CD14-positive monocyte (primary cell): ENCODE measurements around the gene TNKS1BP1. TPM values are rescaled to one million over a fixed set of nuclear protein-coding genes. Genes with fewer than 3 reads are reported as not detected.

ENCODE experiments used
- DNase-seq, 3 donors: peaks; one replicate each; pipeline ENCODE4 v3.0.0-alpha.2; 2011 to 2022
- H2AFZ ChIP-seq: 2 replicates; pipeline ENCODE4 v1.6.0; 2012; ENCODE audit warnings: mild to moderate bottlenecking, low read depth, low read length, inconsistent platforms; ENCODE audit not compliant: insufficient read depth, poor library complexity, severe bottlenecking
- H3K27ac ChIP-seq, 2 donors: 1 replicate in 1 of 2; 2 replicates in 1 of 2; pipeline ENCODE4 v1.5.1; 2012 to 2013; ENCODE audit warnings: low read length in 2 of 2, control low read depth in 1 of 2, inconsistent platforms in 1 of 2, low read depth in 1 of 2, mild to moderate bottlenecking in 1 of 2
- H3K27me3 ChIP-seq, 2 donors: one replicate each; pipeline versions ENCODE4 v1.6.0 to v1.6.1; 2011 to 2013; ENCODE audit warnings: low read length in 2 of 2; ENCODE audit not compliant: control insufficient read depth in 2 of 2, insufficient read depth in 2 of 2
- H3K36me3 ChIP-seq, 2 donors: replicated peaks in 1 of 2; 1 replicate in 1 of 2; 2 replicates in 1 of 2; pipeline versions ENCODE4 v1.5.1 to v1.6.1; 2012 to 2013; ENCODE audit warnings: low read length in 2 of 2, control low read depth in 1 of 2, inconsistent platforms in 1 of 2, mild to moderate bottlenecking in 1 of 2; ENCODE audit not compliant: insufficient read depth in 2 of 2, control insufficient read depth in 1 of 2
- H3K4me1 ChIP-seq, 2 donors: 1 replicate in 1 of 2; 2 replicates in 1 of 2; pipeline versions ENCODE4 v1.5.1 to v1.6.1; 2012 to 2013; ENCODE audit warnings: low read length in 2 of 2, control low read depth in 1 of 2, inconsistent platforms in 1 of 2, mild to moderate bottlenecking in 1 of 2, moderate library complexity in 1 of 2; ENCODE audit not compliant: insufficient read depth in 2 of 2, control insufficient read depth in 1 of 2
- H3K4me2 ChIP-seq: replicated peaks from 2 replicates; pipeline ENCODE3; 2012; ENCODE audit warnings: low read length, moderate library complexity, mild to moderate bottlenecking; ENCODE audit not compliant: poor library complexity, severe bottlenecking; ENCODE audit errors: extremely low read depth
- H3K4me3 ChIP-seq, 3 experiments: fragments of 200-600 bp in 1 of 3; sonication (generic) in 1 of 3; replicated peaks in 1 of 3; 1 replicate in 2 of 3; 2 replicates in 1 of 3; pipeline ENCODE4 v1.5.1; 2011 to 2013; ENCODE audit warnings: low read length in 3 of 3, mild to moderate bottlenecking in 3 of 3, control low read depth in 2 of 3, low read depth in 2 of 3, inconsistent platforms in 1 of 3, moderate library complexity in 1 of 3
- H3K79me2 ChIP-seq: 2 replicates; pipeline ENCODE4 v1.6.0; 2012; ENCODE audit warnings: mild to moderate bottlenecking, control low read depth, inconsistent platforms, low read length, moderate library complexity; ENCODE audit not compliant: insufficient read depth
- H3K9ac ChIP-seq: 2 replicates; pipeline ENCODE4 v1.6.0; 2017; ENCODE audit warnings: low read length, mild to moderate bottlenecking; ENCODE audit not compliant: insufficient read depth, poor library complexity, severe bottlenecking
- H3K9me3 ChIP-seq, 2 donors: replicated peaks in 1 of 2; 1 replicate in 1 of 2; 2 replicates in 1 of 2; pipeline versions ENCODE4 v1.5.1 to v1.6.1; 2012 to 2013; ENCODE audit warnings: low read length in 2 of 2, control low read depth in 1 of 2; ENCODE audit not compliant: control insufficient read depth in 1 of 2, insufficient read depth in 1 of 2
- H4K20me1 ChIP-seq: 2 replicates; pipeline ENCODE4 v1.6.0; 2012; ENCODE audit warnings: mild to moderate bottlenecking, low read length, control low read depth, moderate library complexity; ENCODE audit not compliant: insufficient read depth
- H3K27ac Mint-ChIP-seq, 7 donors: one replicate each; pipeline ENCODE4 v1.8.0; 2020; ENCODE audit warnings: mild to moderate bottlenecking in 7 of 7, mixed read lengths in 7 of 7, moderate library complexity in 6 of 7, inconsistent platforms in 2 of 7
- H3K27me3 Mint-ChIP-seq, 3 donors: one replicate each; pipeline ENCODE4 v1.8.0; 2021 to 2022; ENCODE audit warnings: low read depth in 3 of 3, mild to moderate bottlenecking in 3 of 3, mixed read lengths in 3 of 3, moderate library complexity in 3 of 3, inconsistent platforms in 1 of 3
- H3K36me3 Mint-ChIP-seq, 2 donors: one replicate each; pipeline ENCODE4 v1.8.0; 2020; ENCODE audit warnings: mixed read lengths in 2 of 2, inconsistent platforms in 1 of 2, mild to moderate bottlenecking in 1 of 2
- H3K4me1 Mint-ChIP-seq: one replicate; pipeline ENCODE4 v1.8.0; 2020; ENCODE audit warnings: mild to moderate bottlenecking, mixed read lengths
- H3K4me3 Mint-ChIP-seq, 2 donors: one replicate each; pipeline ENCODE4 v1.8.0; 2020; ENCODE audit warnings: mild to moderate bottlenecking in 2 of 2, mixed read lengths in 2 of 2, moderate library complexity in 1 of 2
- H3K9me3 Mint-ChIP-seq, 7 donors: one replicate each; pipeline ENCODE4 v1.8.0; 2020 to 2022; ENCODE audit warnings: mixed read lengths in 7 of 7, mild to moderate bottlenecking in 6 of 7, moderate library complexity in 6 of 7, inconsistent platforms in 2 of 7
- CTCF ChIP-seq: fragments of 200-600 bp; IDR thresholded peaks from one replicate; pipeline ENCODE4 v1.8.0; 2022; ENCODE audit warnings: antibody characterized with exemption, mild to moderate bottlenecking
- WGBS: methylation state at CpG from one replicate; pipeline ENCODE4 v1.1.5; 2013; ENCODE audit warnings: missing lambda C conversion rate; ENCODE audit not compliant: insufficient coverage; 5-methylcytosine and 5-hydroxymethylcytosine counted together
- intact Hi-C, 2 donors: fragments of 100-400 bp; cut with micrococcal nuclease; formaldehyde crosslinking; loops; one replicate each; pipeline versions ENCODE4 v1.15.0 to v1.15.1; 2023
- polyA plus RNA-seq, 3 donors: library from polyadenylated mRNA; depleted of rRNA in 1 of 3; unstranded in 2 of 3; stranded (reverse) in 1 of 3; fragments of 300-500 nt in 2 of 3; fragments of >200 nt in 1 of 3; fragmentation: Illumina TruSeq in 2 of 3; gene quantifications; 1 replicate in 2 of 3; 2 replicates in 1 of 3; pipeline ENCODE4 v1.2.3, GENCODE V29; 2012 to 2021

Gene TNKS1BP1
- polyA plus RNA-seq, 3 donors, result 0.29 to 1.2 (median 0.50) TPM

GRCh38 chr11:57331720-57332119 lies 7.0 kb upstream of the TNKS1BP1 start:
- peak overlapping the region in 1 of 2 donors; percentile 18 for H3K27ac ChIP-seq
- WGBS, result 96% methylated on average over 14 of the region's 14 CpGs
- Mint-ChIP-seq H3K27me3 (no peaks in the 10 kb centered on the region), H3K27ac (peak overlapping the region in 1 of 7 donors; percentile 66), H3K4me1 (peaks cover 26% of the 10 kb centered on the region), H3K9me3 (no peaks in the 10 kb centered on the region), H3K36me3 (peaks cover 68 to 69% of the 10 kb centered on the region in 2 donors), H3K4me3 (no peak overlapping the region)
- H3K4me1 ChIP-seq, result peaks cover 18 to 23% of the 10 kb centered on the region in 2 donors
- H3K36me3 ChIP-seq, result peaks cover 59 to 72% of the 10 kb centered on the region in 2 donors
- H2AFZ ChIP-seq, result no peak overlapping the region
- no peak overlapping the region for H3K9ac ChIP-seq
- peaks cover 28% of the 10 kb centered on the region for H3K79me2 ChIP-seq
- no peak for DNase-seq
- no peak for TF ChIP-seq CTCF
- no peaks in the 10 kb centered on the region for H4K20me1 ChIP-seq
- H3K9me3 ChIP-seq, result no peaks in the 10 kb centered on the region
- H3K4me2 ChIP-seq, result no peak overlapping the region
- no peaks in the 10 kb centered on the region for H3K27me3 ChIP-seq
- intact Hi-C loops, result no loop called here
- no peak overlapping the region for H3K4me3 ChIP-seq

- 97% methylated on average over 9 of the region's 9 CpGs for WGBS
- Mint-ChIP-seq H3K36me3 (peaks cover 73 to 79% of the 10 kb centered on the region in 2 donors), H3K4me1 (peaks cover 29% of the 10 kb centered on the region), H3K9me3 (no peaks in the 10 kb centered on the region), H3K27ac (no peak overlapping the region), H3K4me3 (no peak overlapping the region), H3K27me3 (peaks cover 0 to 1% (median 0%) of the 10 kb centered on the region in 3 donors)
- Histone ChIP-seq H3K27ac (no peak overlapping the region), H3K9me3 (no peaks in the 10 kb centered on the region), H3K4me1 (peaks cover 18 to 23% of the 10 kb centered on the region in 2 donors), H3K36me3 (peaks cover 59 to 77% of the 10 kb centered on the region in 2 donors), H4K20me1 (no peaks in the 10 kb centered on the region), H3K9ac (no peak overlapping the region), H3K79me2 (peaks cover 23% of the 10 kb centered on the region), H3K4me3 (no peak overlapping the region), H3K4me2 (no peak overlapping the region), H3K27me3 (no peaks in the 10 kb centered on the region), H2AFZ (no peak overlapping the region)
- intact Hi-C loops, result no loop called here
- TF ChIP-seq CTCF, result no peak
- DNase-seq, result no peak
These were observed 5.3 kb upstream of the TNKS1BP1 start for GRCh38 chr11:57330029-57330428.
